Panc1 (cell line): Measurements from ENCODE around the gene DENND1C. TPM values are rescaled to one million over a fixed set of nuclear protein-coding genes. Genes with fewer than 3 reads are reported as not detected.

ENCODE experiments used
- ATAC-seq: fragments of 200-7000 bp; cut with Tn5 transposase; 2 replicates; pipeline ENCODE4 v1.9.1; 2020; ENCODE audit warnings: mild to moderate bottlenecking, moderate library complexity
- BruUV-seq: library from RNA; stranded (reverse); fragments of 400-500 nt; replicated peaks from 2 replicates; lab custom pipeline; 2021; lab: Mats Ljungman, UMichigan
- CTCF ChIA-PET: fragments of 300-600 bp; sonication (Branson Sonifier 250); formaldehyde crosslinking; loops from one replicate; lab custom pipeline; 2022; ENCODE audit warnings: antibody characterized with exemption; lab: Charles Lee
- POLR2A ChIA-PET: fragments of 300-600 bp; sonication (Branson Sonifier 250); formaldehyde crosslinking; loops from one replicate; lab custom pipeline; 2022; ENCODE audit warnings: antibody characterized with exemption; lab: Charles Lee
- DNase-seq: peaks from one replicate; pipeline ENCODE4 v3.0.0-alpha.2; 2010; ENCODE audit warnings: low read depth, low spot score
- H3K27ac ChIP-seq: 2 replicates; pipeline ENCODE4 v1.5.1; 2011; ENCODE audit warnings: mild to moderate bottlenecking, low read length, inconsistent platforms
- H3K27me3 ChIP-seq: fragments of 200-500 bp; sonication (Bioruptor generic); 2 replicates; pipeline ENCODE4 v1.6.0; 2014; ENCODE audit warnings: low read length, inconsistent platforms; ENCODE audit not compliant: control insufficient read depth, insufficient read depth
- H3K36me3 ChIP-seq: fragments of 200-500 bp; sonication (Bioruptor generic); 2 replicates; pipeline ENCODE4 v1.5.1; 2014; ENCODE audit warnings: inconsistent platforms, mild to moderate bottlenecking, low read length, moderate library complexity; ENCODE audit not compliant: control insufficient read depth, insufficient read depth
- H3K4me1 ChIP-seq: 2 replicates; pipeline ENCODE4 v1.5.1; 2011; ENCODE audit warnings: inconsistent platforms, mild to moderate bottlenecking, low read length, moderate library complexity; ENCODE audit not compliant: control insufficient read depth, insufficient read depth
- H3K4me3 ChIP-seq, 2 experiments: 2 replicates each; pipeline ENCODE4 v1.5.1; 2011 to 2012; ENCODE audit warnings: low read depth in 2 of 2, low read length in 2 of 2, mild to moderate bottlenecking in 2 of 2, inconsistent platforms in 1 of 2, moderate library complexity in 1 of 2
- H3K9me3 ChIP-seq: fragments of 200-500 bp; sonication (Bioruptor generic); 2 replicates; pipeline ENCODE4 v1.5.1; 2014; ENCODE audit warnings: low read depth, mild to moderate bottlenecking, inconsistent platforms, low read length, moderate library complexity; ENCODE audit not compliant: control insufficient read depth, insufficient read depth
- POLR2AphosphoS5 ChIP-seq: IDR thresholded peaks from 2 replicates; pipeline ENCODE4 v1.6.1; 2012; ENCODE audit warnings: mild to moderate bottlenecking, low read depth, low read length, moderate library complexity
- SIN3A ChIP-seq: IDR thresholded peaks from 2 replicates; pipeline ENCODE4 v1.6.1; 2012; ENCODE audit warnings: low read depth, mild to moderate bottlenecking, low read length, moderate library complexity, borderline replicate concordance; ENCODE audit not compliant: insufficient read depth
- TCF7L2 ChIP-seq: IDR thresholded peaks from 2 replicates; pipeline ENCODE4 v1.6.1; 2011; ENCODE audit warnings: mild to moderate bottlenecking, low read depth, low read length, inconsistent platforms
- in situ Hi-C: cut with HindIII; loops from 2 replicates; pipeline ENCODE4 v1.10.0; 2016; ENCODE audit warnings: low sequenced_read_pairs, low pct_unique_long_range_greater_than_20kb
- intact Hi-C: fragments of 100-400 bp; cut with micrococcal nuclease; formaldehyde crosslinking; loops from one replicate; pipeline ENCODE4 v1.10.0; 2022; ENCODE audit not compliant: unreplicated experiment
- total RNA-seq: library from RNA; stranded (reverse); gene quantifications from one replicate; pipeline ENCODE4 v1.2.1, GENCODE V29; 2021; ENCODE audit not compliant: unreplicated experiment
- TF ChIP-seq, protein P1 (sequence below): fragments of 450-650 bp; IDR thresholded peaks from 2 replicates; pipeline ENCODE4 v1.5.1; 2017; ENCODE audit warnings: mild to moderate bottlenecking
- TF ChIP-seq, protein P2 (sequence below), 2 experiments: IDR thresholded peaks; 2 replicates each; pipeline ENCODE4 v1.6.1; 2011 to 2012; ENCODE audit warnings: low read depth in 2 of 2, control low read depth in 1 of 2, low read length in 1 of 2, mild to moderate bottlenecking in 1 of 2, moderate library complexity in 1 of 2; ENCODE audit not compliant: insufficient read depth in 1 of 2

Gene DENND1C
- total RNA-seq, 1 experiment from 2014 or later, result 0.39 TPM

DNA sequence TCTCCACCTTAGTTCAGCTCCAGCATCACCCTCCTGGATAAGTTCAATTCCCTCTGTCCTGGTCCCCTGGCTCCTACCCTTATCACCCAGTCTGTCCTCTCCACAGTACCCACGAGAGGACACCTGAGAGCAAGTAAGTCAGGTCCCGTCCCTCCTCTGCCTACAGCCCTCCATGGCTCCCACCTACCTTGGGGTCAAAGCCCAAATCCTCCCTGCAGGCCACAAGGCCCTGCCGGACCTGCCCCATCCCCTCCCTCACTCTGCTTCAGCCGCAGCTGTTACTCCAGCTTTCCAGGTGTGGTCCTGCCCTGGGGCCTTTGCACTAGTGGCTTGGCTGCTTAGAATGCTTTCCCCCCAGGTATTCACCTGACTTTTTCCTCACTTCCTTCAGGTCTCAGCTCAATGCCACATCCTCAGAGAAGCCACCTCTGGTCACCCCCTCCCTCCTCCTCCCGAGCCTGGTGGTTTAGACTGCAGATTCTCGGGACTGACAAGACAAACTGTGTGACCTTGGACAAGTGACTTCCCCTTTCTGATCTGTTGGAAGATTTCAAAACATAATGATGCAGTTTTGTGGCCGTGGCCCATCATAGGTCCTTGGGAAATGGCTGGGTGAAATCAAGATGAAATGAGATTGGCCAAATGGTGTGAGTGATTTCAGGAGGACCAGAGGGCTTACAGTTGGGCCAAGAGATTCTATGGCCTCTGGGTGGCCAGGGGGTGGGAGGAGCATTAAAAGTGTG, 16.9 kb upstream of the DENND1C start:
- Histone ChIP-seq H3K36me3 (no peaks in the 10 kb centered on the region), H3K4me1 (peaks cover 2% of the 10 kb centered on the region; the same call in 1 of the 2 replicates), H3K9me3 (no peaks in the 10 kb centered on the region), H3K27ac (no peak overlapping the region), H3K27me3 (no peaks in the 10 kb centered on the region; the same call in 1 of the 2 replicates), H3K4me3 (no peak overlapping the region)
- in situ Hi-C loops (no loop called here), intact Hi-C loops (no loop called here)
- CTCF ChIA-PET, result interaction anchor here (0.5 to 0.6 kb wide), 2 partner anchors 23 to 125 kb away, joined by 3 to 5 read pairs; no protein-coding TSS in a partner anchor
- BruUV-seq, result no TSS peak
- DNase-seq (no peak), ATAC-seq (no peak)
- TF ChIP-seq SIN3A (no peak), POLR2AphosphoS5 (no peak), TCF7L2 (no peak)
- TF ChIP-seq, protein P1, sequence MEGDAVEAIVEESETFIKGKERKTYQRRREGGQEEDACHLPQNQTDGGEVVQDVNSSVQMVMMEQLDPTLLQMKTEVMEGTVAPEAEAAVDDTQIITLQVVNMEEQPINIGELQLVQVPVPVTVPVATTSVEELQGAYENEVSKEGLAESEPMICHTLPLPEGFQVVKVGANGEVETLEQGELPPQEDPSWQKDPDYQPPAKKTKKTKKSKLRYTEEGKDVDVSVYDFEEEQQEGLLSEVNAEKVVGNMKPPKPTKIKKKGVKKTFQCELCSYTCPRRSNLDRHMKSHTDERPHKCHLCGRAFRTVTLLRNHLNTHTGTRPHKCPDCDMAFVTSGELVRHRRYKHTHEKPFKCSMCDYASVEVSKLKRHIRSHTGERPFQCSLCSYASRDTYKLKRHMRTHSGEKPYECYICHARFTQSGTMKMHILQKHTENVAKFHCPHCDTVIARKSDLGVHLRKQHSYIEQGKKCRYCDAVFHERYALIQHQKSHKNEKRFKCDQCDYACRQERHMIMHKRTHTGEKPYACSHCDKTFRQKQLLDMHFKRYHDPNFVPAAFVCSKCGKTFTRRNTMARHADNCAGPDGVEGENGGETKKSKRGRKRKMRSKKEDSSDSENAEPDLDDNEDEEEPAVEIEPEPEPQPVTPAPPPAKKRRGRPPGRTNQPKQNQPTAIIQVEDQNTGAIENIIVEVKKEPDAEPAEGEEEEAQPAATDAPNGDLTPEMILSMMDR, result no peak
- TF ChIP-seq, protein P2, sequence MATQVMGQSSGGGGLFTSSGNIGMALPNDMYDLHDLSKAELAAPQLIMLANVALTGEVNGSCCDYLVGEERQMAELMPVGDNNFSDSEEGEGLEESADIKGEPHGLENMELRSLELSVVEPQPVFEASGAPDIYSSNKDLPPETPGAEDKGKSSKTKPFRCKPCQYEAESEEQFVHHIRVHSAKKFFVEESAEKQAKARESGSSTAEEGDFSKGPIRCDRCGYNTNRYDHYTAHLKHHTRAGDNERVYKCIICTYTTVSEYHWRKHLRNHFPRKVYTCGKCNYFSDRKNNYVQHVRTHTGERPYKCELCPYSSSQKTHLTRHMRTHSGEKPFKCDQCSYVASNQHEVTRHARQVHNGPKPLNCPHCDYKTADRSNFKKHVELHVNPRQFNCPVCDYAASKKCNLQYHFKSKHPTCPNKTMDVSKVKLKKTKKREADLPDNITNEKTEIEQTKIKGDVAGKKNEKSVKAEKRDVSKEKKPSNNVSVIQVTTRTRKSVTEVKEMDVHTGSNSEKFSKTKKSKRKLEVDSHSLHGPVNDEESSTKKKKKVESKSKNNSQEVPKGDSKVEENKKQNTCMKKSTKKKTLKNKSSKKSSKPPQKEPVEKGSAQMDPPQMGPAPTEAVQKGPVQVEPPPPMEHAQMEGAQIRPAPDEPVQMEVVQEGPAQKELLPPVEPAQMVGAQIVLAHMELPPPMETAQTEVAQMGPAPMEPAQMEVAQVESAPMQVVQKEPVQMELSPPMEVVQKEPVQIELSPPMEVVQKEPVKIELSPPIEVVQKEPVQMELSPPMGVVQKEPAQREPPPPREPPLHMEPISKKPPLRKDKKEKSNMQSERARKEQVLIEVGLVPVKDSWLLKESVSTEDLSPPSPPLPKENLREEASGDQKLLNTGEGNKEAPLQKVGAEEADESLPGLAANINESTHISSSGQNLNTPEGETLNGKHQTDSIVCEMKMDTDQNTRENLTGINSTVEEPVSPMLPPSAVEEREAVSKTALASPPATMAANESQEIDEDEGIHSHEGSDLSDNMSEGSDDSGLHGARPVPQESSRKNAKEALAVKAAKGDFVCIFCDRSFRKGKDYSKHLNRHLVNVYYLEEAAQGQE (IDR thresholded peaks at IDR 0.05; ENCODE audit: insufficient read depth in 1 of 2, low read depth in 2 of 2, low read length in 1 of 2), result no peak
- POLR2A ChIA-PET, result interaction anchor here (0.6 kb wide), 1 partner anchor 356 kb away, joined by 3 read pairs; no protein-coding TSS in a partner anchor

DNA sequence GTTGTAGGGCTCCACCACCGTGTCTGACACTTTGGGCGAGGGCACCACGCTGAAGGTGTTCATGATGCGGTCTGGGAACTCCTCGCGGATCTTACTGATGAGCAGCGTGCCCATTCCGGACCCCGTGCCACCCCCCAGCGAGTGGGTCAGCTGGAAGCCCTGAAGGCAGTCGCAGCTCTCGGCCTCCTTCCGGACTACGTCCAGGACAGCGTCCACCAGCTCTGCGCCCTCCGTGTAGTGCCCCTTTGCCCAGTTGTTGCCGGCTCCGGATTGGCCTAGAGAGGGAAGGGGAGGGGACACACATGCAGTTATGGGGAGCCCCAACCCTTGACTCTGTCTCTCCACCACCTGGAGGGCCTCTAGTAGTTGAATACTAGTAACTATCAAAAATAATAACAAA, 14.4 kb upstream of the DENND1C start:
- Histone ChIP-seq H3K36me3 (no peaks in the 10 kb centered on the region), H3K4me3 (no peak overlapping the region), H3K9me3 (no peaks in the 10 kb centered on the region), H3K27ac (no peak overlapping the region), H3K27me3 (no peaks in the 10 kb centered on the region), H3K4me1 (no peaks in the 10 kb centered on the region)
- DNase-seq, result no peak
- POLR2A ChIA-PET, result no interaction called here
- CTCF ChIA-PET, result no interaction called here
- TF ChIP-seq SIN3A (no peak), TCF7L2 (no peak), POLR2AphosphoS5 (no peak)
- TF ChIP-seq, protein P1, result no peak
- TF ChIP-seq, protein P2 (IDR thresholded peaks at IDR 0.05; ENCODE audit: insufficient read depth in 1 of 2, low read depth in 2 of 2, low read length in 1 of 2), result no peak
- ATAC-seq, result no peak
- BruUV-seq, result no TSS peak
- intact Hi-C loops, result no loop called here
- in situ Hi-C loops, result no loop called here
